HG02943 (cell line): ENCODE data around the gene REXO1.
A peak's percentile ranks its signal among the peaks of the same experiment; 100 is the strongest.
"Not testable (repeated sequence)": the region's sequence is repeated elsewhere in the genome, so short reads cannot be mapped to it uniquely, and the experiment has no call there.

ENCODE experiments used
- ATAC-seq: cut with Tn5 transposase; IDR thresholded peaks from one replicate; pipeline ENCODE4 v1.9.1; 2021; ENCODE audit warnings: mild to moderate bottlenecking, low read depth, moderate library complexity; ENCODE audit not compliant: unreplicated experiment

The REXO1 gene, protein sequence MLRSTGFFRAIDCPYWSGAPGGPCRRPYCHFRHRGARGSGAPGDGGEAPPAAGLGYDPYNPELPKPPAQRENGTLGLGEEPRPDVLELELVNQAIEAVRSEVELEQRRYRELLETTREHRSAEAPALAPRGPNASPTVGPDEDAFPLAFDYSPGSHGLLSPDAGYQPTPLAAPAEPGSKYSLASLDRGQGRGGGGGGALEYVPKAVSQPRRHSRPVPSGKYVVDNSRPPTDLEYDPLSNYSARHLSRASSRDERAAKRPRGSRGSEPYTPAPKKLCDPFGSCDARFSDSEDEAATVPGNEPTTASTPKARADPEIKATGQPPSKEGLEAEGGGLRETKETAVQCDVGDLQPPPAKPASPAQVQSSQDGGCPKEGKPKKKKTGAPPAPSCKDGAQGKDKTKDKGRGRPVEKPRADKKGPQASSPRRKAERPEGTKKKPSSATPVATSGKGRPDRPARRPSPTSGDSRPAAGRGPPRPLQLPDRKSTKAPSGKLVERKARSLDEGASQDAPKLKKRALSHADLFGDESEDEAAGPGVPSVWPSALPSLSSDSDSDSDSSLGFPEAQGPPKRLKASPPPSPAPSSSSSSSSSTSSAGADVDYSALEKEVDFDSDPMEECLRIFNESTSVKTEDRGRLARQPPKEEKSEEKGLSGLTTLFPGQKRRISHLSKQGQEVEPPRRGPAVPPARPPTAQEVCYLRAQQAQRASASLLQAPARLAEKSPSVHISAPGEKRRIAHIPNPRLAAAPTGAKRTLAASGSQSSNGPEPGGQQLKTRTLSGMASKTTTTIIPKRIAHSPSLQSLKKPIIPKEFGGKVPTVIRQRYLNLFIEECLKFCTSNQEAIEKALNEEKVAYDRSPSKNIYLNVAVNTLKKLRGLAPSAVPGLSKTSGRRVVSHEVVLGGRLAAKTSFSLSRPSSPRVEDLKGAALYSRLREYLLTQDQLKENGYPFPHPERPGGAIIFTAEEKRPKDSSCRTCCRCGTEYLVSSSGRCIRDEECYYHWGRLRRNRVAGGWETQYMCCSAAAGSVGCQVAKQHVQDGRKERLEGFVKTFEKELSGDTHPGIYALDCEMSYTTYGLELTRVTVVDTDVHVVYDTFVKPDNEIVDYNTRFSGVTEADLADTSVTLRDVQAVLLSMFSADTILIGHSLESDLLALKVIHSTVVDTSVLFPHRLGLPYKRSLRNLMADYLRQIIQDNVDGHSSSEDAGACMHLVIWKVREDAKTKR

DNA sequence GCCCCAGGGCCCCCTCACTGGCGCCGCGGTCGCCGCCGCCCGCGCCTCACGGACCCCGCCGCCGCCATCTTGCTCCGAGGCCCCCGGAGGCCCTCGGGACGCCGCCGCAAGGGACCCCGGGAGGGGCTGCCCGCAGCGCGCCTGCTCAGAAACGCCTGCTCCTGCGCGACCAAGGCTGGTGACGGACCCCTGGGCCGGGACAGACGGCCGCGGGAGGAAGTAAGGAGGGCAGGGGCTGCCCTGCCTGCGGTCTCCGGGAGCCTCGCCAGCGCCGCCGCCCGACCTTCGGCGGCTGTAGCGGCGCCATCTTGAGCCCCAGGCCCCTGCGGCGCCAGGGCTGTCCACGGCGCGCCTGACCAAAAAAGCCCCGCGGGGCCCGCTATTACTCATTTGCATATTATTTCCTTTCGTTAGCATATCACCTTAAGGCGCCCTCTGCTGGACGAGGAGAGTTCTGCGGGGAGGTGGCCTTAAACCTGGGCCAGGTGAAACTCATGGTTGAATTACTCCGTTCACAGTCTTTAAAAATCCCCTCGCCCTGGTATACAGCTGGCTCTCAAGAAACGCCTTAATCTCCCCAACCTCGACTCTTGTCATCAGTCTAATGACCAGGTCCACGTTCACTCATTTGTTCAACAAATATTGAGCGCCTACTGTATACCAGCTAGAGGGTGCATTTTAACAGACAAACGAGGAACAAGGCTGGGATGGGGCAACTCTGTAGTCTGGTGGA is at the start of gene REXO1:
Gene REXO1, minus strand, starts transcription at position 85 of the 733 bp plus-strand sequence. CDS start 125 bp downstream, outside the sequence.
- peak; percentile 58 for ATAC-seq

DNA sequence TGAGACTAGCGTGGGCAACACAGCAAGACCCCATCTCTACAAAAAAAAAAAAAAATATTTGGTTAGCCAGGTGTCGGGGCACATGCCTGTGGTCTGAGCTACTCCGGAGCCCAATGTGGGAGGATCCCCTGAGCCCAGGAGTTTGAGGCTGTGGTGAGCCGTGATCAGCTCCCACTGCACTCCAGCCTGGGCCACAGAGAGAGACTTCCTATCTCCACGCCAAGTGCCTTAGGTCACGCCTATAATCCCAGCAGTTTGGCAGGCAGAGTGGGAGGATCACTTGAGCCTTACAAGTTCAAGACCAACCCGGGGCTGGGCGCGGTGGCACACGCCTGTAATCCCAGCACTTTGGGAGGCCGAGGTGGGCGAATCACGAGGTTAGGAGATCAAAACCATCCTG is 48.2 kb upstream of the REXO1 start:
- ATAC-seq = no peak

DNA sequence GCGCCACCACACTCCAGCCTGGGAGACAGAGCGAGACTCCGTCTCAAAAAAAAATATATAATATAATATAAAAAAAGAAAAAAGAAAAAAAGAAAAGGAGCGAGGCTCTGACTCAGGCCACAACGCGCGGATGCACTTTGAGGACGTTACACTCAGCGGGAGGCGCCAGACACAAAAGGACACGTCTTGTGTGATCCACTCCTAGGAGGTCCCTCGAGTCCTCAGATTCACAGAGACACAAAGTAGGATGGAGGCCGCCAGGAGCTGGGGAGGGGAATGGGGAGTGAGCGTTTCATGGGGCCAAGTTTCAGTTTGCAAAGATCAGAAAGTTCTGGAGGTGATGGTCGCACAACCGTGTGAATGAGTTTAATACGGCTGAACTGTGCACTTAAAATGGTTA is 45.5 kb upstream of the REXO1 start:
- ATAC-seq = no peak

DNA sequence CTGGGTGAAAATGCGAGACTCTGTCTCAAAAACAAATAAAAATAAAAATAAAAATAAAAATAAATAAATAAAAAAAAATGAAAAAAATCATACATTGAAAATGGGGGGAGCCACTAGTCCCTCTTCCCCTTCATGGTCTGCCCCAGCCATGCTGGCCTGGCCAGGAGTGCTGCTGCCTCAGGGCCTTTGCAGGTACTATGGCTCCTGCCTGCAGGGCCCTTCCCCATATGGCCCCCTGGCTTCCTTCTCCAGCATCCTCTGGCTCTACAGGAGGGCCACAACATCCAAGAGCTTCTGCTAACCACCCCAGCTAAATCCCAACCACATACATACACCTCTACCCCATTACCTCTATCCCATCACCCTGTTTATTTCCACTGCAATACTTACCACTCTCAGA is 41.6 kb upstream of the REXO1 start:
- no peak for ATAC-seq

DNA sequence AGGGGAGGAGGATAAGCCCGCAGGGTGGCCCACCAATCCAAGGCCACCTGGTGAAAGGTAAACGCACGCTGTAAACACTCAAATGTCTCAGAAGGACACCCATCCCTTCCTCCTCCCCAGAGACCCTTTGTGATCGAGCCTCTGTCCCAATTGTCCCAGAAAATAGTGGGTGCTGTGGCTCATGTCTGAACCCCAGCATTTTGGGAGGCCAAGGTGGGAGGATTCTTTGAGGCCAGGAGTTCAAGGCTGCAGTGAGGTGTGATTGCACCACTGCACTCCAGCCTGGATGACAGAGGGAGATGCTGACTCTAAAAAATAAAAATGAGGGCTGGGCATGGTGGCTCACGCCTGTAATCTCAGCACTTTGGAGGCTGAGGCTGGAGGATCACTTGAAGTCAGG is 40.1 kb upstream of the REXO1 start:
- ATAC-seq = no peak

DNA sequence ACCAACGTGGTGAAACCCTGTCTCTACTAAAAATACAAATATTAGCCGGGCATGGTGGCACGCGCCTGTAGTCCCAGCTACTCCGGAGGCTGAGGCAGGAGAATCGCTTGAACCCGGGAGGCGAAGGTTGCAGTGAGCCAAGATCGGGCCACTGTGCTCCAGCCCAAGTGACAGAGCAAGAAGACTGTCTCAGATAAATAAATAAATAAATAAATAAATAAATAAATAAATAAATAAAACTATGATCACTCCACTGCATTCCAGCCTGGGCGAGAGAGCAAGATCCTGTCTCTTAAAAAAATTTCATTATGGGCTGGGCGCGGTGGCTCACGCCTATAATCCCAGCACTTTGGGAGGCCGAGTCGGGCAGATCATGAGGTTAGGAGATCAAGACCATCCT is 38.1 kb upstream of the REXO1 start:
- not testable (repeated sequence) for ATAC-seq

DNA sequence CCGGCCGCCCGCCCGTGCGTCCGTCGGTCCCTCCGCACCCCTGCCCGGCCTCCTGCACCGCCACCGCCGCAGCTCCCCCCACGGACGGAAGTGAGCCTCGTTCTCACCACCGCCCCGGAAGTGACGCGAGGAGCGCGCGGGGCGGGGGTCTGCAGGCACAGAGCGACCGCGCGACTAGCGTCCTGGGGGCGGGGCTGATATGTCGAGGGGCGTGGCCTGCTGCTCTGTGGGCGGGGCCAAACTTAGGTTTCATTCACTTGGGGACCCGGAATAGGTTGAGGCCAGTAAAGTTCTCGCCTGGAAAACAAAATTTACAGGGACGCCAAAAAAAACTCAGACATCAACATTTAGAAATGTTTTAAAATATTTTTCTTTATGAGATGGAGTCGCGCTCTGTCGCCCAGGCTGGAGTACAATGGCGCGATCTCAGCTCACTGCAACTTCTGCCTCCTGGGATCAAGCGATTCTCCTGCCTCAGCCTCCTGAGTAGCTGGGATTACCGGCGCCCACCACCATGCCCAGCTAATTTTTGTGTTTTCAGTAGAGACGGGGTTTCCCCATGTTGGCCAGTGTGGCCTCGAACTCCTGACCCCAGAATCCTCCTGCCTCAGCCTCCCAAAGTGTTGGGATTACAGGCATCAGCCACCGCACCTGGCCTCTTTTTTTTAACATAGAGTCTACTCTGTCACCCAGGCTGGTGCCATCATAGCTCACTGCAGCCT is 37.3 kb upstream of the REXO1 start, which contains the start of gene ABHD17A:
Gene ABHD17A, minus strand, starts transcription at position 99 of the 722 bp plus-strand sequence. CDS start 3,930 bp downstream, outside the sequence.
- ATAC-seq = peak; percentile 56

DNA sequence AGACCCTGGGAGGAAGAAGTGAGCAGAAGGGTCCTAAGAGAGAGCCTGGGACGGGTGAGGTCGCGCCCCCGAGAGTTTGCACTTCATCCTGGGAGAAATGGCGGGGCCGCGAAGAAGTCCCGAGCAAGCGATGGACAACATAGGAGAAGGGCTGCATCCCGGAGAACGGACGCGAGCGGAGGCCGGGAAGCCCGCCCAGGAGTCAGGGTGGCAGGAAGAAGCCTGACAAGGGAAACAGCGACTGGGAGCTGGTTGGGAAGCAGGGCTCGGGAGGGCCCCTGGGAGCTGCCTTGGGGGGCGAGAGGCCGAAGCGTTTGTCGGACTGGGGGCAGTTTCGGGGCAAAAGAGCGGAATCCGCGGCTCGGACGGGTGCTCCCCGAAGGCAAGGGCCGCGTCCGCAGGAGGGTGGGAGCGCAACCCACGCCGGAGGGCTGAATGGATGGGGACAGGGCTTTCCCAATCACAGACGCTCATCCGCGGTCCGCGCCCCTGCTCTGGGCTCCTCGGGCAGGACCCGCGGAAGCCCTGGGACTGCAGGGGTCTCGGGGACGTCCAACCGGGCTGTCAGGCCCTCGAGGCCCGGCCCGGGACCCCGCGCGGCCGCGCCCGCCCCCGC is 36.5 kb upstream of the REXO1 start:
- ATAC-seq = no peak

DNA sequence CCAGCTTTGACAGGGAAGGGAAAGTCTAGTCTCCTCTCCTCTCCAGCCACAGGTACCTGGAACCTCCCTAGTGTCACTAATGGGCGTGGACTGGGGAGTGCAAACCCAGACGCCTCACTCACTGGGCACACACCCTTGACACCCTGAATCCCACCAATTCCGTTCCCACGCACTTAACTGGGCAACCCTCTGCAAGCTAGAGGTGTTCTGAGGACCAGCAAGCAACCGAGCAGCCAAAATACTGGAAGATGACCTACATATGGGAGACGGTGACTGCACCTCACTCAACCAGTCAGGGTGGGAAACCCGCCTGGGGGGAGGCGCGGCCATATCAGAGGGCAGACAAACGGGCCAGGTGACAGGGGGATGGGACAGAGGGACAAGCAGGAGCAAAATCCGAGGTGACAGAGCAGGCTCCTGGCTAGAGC is 36.0 kb upstream of the REXO1 start:
- no peak for ATAC-seq

DNA sequence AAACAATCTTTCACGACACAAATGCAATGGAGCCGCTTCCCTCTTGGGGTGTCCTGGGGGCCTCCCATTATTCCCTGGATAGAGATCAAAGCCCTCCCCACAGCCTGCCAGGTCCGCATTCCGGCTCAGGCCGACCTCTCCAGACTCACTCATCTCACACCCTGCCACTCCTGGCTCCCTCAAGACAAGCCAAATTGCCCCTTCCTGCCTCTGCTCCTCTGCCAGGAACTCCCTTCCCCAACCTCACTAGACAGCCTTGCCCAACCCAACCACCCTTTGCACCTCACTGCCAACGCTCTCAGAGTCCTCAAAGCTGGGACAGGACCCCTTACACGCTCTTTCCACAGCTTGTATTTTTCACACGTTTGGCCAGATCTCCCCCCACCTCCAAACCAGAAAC is 35.5 kb upstream of the REXO1 start:
- no peak for ATAC-seq

DNA sequence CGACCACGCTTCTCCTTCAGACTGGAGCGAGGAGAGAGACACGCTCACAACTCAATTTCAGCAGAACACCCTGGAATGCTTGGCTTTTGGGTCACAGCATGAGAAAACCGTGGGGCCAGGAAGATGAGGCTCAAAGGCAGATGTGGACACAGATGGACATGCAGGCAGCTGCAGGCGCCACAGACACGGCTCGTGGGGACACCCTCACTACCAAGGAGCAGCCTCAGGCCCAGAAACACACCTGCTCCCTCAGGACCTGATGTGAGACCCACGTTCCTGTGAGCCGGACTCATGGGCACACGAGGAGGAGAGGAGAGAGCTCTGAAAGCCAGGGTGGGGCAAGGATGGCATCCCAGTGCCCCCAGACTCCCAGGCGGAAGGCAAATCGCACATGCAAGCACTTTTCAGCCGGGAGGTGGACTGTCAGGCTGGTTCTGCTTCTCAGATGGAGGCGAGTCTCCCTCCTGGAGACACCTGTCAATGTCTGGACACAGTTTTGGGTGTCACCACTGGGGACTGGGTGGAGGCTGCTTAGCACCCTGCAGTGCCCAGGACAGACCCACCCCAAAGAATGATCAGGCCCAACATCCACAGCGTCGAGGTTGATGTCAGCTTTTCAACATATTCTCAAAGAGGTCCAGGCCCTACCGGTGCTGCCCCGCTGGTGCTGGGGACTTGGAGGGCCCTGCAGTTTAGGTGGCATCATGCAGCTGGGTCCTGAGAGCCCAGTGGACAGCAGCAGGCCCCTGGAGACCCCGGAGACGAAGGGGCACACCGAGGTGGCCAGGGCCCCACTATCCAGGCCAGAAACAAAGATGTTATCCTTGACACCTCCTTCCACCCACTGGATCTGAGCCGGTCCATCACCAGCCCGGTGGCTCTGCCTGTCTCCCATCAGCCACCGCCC is 34.8 kb upstream of the REXO1 start:
- no peak for ATAC-seq

DNA sequence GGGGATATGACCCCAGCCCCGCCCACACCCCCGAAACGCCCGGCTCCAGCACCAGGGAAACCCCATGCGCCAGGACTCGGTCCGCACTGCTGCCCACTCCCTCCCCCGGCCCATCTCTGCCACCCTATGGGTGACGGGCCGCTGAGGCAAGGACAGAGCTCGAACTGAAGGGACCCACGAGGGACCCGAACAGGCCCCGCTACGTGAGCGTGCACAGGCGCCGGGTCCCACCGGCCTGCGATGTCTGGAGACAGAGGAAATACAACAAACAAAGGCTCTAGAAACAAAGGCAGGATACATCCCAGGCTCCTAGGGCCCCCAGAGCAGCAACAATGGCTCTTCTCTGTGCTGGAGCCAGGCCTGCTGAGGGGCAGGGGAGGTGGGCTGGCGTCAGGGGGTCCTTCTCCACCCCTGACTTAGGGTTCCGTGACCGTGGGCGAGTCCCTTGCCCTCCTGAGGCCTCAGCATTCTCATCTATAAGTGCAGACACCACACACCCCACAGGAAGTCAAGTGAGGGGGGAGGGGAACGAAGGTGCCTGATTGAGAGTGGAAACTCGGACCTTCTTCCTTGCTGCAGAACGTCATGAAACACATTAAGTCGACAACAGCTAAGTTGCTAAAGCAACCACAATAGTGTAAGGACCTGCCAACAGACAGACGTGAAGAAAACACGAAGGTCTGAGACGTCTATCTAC is 34.0 kb upstream of the REXO1 start:
- no peak for ATAC-seq

DNA sequence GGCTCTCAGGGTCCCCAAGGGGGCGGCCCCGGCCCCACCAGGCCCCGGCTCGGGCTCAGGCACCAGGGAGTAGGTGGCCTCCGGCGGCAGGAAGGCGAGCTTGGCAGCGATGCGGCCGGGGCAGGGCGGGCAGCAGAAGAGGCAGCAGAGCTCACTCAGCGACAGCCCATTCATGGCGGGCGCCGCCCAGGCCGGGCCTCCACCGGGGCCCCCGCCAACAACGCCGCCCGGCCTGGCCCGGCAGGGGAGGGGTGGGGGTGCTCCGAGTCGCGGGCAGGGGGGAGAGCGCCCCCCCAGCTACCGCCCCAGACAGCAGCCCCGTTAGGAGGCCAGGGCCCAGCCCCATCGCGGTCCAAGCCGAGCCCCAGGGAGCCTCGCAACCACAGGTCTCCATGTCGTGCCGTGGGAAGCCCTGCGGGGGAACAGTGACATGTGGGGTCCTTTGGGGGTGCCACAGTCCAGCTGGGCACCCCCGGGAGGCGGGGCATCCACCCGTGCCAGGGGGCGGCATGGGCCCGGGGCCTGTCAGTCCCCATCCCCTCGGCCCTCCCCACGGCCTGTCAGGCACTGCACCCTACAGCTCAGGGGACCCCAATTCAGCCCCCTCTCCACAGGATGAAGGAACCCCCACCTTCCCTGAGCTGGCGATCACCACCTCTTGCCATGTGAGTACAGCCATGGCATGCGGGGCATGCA is 33.3 kb upstream of the REXO1 start:
- not testable (repeated sequence) for ATAC-seq

DNA sequence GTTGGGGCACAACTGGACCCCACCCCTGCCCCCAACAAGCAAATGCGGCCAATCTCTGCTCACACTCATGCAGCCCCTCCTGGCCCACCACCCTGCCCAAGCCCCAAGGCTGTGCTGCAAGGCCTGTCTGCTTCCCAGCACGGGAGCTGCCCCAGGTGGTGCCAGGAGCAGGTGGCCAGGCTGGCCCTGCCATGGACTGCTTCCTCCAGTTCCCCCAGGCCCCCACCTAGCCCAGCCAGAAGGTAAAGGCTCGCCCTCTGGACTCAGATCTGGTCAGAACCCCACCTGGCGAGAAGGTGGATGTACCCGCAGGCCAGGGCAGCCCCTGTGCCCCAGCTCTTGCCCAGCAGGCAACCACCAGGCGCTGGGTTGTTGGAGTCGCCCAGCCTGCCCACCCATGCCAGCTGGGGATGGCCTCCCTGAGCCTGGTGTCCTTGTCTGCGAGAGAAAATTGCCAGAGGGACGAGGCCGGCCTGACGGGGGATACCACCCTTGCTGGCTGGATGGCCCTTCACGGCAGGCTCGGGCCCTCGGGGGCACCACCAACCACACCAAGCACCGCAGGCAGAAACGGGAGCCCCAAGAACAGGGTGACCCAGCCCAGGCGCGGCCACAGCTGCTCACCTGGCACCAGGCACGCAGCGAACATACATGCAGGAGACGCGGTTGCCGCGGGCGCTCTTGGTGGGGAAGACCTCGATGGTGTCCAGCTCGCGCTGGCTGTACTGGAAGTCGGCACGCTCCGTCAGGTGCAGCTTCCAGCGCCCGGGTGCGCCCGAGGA is 32.5 kb upstream of the REXO1 start:
- no peak for ATAC-seq

DNA sequence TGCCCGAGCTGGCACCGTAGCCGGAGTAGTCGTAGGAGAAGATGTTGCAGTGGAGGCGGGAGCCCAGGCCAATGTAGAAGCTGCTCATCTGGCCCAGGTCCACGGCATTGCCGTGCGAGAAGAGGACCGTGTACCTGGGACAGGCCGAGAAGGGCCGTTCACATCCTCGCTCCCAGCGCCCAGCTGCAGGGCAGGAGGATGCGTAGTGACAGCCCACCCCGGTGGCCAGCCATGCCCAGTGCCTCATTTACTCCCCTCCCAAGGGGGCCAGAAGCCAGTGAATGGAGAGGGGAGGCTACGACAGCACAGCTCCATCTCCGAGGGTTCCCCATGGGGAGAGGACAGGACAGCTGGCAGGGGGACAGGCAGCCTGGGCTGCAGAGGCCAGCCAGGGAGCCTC is 31.7 kb upstream of the REXO1 start:
- not testable (repeated sequence) for ATAC-seq

DNA sequence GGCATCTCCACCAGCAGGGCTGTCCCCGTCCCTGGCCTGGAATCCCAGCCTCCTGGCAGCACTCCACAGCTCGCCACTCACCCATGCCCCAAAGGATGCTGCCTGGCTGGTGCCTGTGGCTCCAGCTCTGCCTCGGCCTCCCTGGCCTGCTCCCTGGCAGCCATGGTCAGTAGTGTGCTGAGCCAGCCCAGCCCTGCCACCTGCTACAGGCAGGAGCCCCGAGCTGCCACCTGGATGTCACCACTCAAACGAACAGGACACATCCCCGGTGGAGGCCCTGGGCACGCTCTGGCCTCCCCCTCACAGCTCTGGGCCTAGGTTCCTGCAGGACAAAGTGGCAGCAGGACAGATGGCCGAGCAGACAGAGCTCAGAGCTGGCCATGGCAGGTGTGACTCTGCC is 30.3 kb upstream of the REXO1 start:
- ATAC-seq = not testable (repeated sequence)
